ENCODE results near the gene OGFR.

The OGFR gene

GRCh38 chr20:62770111-62770910 is 34.3 kb upstream of the OGFR start:
- DNase-seq: no peak

- no peak for DNase-seq
Measured at GRCh38 chr20:62770916-62771315, 33.7 kb upstream of the OGFR start.

- DNase-seq: no peak
Measured at GRCh38 chr20:62771396-62772102, 33.1 kb upstream of the OGFR start.

- no peak for DNase-seq
Measured at GRCh38 chr20:62772103-62772611, 32.5 kb upstream of the OGFR start.

- no peak for DNase-seq
Measured at GRCh38 chr20:62772619-62772989, 32.0 kb upstream of the OGFR start.

DNA sequence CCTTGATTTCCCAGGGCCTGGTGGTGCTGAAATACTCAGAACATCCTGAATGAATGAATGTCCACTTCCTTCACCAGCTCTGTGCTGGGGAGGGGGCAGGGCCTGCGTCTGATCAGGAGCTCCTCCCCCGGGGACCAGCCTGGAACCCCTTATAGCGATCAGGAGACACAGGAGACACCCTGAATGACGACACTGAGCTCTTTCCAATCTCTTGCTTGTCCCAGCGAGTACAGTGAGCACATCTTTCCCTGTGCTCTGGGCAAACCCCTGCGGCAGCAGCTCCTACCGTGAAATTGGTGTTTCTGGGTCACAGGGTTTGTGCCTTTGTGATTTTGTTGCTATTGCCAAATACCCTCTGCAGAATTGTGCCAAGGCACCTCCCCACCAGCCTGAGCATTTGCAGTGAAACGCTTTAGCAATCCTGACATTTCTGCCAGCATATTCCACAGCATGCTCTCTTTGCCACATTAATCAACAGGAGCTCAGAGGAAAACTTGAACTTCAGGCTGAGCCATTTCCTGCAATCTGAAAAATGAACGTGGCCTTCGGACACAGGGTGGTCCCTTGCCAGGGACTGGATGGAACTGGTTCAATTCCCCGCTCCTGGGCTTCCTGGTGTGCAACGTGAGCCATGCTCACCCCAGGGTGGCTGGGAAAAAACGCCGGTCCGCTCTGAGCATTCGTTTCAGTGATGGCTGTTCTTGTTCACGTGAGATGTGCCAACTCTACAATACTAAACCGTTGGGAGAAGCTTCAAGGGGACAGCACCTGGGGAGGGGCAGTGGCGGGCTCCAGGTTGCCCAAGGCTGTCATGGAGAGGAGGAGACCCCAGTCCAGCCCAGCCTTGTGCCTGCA is 31.4 kb upstream of the OGFR start:
- DNase-seq: no peak

GRCh38 chr20:62773845-62774714 is 30.6 kb upstream of the OGFR start:
- DNase-seq: no peak

DNA sequence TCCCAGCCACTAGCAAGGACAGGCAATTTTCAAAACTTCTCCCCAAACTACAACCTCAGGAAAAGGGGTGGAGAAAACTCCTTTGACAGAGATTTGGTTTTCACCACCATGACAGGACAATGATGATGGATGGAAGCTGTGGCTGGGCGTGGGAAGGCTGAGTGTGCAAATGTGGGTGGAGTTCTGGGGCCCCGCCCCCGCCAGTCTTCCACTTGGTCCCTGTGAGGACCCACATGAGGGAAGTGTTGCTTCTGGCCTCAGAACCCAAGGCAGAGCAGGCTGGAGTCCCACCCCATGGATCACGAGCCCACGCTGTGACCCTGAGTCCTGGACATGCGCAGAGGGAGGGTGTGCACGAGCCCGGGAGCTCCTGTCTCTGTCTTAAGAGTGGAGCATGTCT is 29.9 kb upstream of the OGFR start:
- DNase-seq: no peak

DNA sequence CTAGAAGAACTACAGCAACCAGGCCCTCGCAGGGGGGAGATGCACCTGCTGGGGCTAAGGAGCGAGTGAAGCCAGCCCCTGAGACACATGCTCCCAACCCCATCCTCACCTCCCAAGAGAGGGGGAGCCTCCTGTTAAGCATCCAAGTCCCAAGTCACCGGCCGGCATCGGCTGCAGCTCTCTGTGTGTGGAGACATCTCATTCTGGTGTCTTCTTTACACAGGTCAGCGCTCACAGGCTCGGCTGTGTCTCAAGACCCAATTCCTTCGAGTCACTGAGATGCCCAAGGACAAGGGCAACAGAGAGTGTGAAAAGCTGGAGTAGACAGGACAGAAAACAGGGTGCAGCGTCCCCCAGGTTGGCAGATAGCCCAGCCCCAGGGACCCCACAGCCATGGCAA is 29.4 kb upstream of the OGFR start:
- no peak for DNase-seq

DNA sequence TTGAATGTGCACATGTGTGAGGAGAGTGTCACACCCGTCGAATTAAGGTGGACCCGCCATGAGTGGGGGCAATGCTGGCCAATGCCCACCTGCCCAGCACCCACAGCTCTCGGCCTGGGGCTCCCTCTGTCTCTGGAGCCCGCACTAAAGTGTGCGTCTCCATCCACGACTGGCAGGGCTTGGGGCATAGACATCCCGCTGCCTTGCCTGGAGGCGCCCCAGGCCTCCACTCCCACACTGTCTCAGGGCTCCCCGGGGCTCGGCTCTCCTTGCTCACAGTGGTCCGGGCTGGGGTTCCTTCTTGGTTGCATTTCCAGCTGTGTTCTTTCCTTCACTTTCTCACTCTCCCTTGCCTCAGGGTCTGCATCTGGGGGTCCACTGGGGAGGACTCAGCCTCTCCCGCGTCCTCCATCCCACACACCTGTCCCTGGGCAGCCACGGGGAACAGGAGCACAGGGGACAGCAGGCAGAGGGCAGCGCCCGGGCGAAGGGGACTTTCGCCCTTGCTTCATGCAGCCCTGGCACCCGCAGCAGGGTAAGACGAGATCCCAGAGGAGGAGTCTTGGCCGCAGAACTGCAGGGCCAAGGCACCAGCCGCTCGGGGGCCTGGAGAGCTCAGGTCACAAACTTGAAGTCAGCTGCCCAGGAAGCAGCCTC is 28.5 kb upstream of the OGFR start:
- no peak for DNase-seq

GRCh38 chr20:62776692-62777527 is 27.7 kb upstream of the OGFR start:
- peak; percentile 75 for DNase-seq

GRCh38 chr20:62777528-62777830 is 27.2 kb upstream of the OGFR start:
- no peak for DNase-seq

- DNase-seq: no peak
Measured at GRCh38 chr20:62778058-62778457, 26.6 kb upstream of the OGFR start.

DNA sequence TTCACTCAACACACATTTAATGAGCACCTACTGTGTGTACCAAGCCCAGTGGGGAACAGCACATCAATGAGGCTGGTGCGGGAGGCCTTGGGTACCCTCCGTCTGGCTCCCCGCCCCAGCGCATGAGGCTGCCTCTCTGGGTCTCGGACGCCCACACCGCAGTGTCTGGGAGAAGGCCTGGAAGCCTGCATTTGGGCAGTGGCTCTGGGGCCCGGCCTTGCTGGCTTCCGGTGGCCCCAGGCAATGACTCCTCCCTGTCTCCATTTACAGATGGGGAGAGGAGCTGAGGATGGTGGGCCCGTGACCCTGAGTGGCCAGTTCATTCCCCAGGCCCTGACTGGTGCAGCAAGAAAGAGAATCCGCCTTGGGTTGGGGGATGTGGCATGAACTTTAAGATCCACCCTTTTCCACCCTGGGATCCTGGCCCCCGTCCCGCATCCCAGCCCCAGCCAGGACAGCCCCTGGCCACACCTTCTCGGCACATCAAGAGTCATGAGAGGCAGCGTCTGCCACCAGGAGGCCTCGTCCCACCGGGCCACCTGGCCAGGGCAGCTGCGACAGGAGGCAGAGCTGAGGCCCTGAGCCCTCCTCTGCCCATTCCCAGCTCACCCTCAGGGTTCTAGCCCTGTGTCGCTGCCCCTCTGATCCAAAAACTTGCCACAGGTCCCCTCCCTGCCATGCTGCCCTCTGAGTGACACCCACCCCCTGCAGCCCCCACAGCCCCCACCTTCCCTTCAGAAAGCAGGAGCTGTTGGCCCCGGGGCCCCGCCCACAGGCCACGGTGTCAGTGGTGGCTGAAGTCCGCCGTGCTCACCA is 25.8 kb upstream of the OGFR start:
- DNase-seq: no peak

- no peak for DNase-seq
Measured at GRCh38 chr20:62779417-62779685, 25.3 kb upstream of the OGFR start.

DNA sequence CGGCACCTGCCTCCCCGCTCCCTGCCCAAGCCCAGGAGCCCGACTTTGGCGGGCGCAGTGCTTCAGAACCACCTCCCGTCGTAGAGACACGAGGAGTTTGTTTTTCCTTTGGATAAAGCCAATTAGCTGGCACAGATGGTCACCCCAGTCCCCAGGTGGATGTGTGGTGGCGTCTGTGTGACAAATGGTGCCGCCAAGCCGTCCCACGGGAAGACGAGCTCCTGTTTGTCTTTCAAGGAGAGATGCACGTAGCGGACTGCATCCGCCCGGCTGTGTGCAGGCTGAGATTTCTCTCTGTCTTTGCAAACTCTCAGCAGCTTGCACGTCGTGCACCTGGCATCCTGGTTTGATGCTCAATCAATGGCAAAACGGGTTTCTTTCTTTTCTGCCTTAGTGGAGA is 24.4 kb upstream of the OGFR start:
- no peak for DNase-seq

DNA sequence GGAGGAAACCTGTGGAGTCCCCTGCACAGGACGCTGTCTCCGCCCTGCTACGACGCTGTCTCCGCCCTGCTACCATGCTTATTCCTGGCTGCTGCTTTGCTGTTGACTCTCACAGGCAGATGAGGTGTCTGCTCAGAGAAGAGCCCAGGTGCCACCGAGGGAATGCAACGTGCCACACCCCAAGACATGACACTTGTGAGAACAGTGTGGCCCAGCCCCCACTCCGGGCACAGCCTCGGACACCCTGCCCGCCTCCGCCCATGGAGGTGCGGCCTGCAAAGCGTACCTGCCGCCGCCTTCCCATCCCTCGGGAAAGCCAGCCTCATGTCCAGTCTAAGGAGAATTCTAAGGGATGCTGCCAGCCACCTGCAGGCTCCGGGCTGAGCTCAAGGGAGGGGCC is 23.9 kb upstream of the OGFR start:
- no peak for DNase-seq

DNA sequence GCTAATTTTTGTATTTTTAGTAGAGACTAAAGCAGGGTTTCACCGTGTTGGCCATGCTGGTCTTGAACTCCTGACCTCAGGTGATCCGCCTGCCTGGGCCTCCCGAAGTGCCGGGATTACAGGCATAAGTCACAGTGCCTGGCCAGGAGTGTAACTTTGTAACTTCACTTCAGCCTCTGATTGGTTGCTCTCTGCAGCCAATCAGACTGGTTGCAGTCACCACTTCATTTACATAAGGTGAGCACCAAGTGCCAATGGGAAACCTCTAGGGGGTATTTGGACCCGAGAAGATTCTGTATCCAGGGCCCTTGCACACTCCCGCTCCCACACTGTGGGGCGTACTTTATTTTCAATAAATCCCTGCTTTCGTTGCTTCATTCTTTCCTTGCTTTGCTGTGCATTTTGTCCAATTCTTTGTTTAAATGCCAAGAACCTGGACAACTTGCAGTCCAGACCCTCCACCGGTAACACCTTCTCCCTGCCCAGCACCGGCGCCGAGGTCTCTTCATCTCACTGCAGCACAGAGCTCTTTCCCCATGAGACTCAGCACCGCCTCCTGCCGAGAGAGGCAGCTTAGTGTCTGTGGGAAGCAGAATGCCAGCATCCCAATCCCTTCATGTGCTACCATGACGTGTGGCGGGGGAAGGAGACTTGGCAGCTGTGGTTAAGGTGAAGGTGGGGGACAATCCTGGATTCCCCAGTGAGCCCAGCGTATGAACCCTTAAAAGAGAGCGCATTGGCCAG is 22.3 kb upstream of the OGFR start:
- no peak for DNase-seq

- no peak for DNase-seq
Measured at GRCh38 chr20:62782893-62783278, 21.7 kb upstream of the OGFR start.

DNA sequence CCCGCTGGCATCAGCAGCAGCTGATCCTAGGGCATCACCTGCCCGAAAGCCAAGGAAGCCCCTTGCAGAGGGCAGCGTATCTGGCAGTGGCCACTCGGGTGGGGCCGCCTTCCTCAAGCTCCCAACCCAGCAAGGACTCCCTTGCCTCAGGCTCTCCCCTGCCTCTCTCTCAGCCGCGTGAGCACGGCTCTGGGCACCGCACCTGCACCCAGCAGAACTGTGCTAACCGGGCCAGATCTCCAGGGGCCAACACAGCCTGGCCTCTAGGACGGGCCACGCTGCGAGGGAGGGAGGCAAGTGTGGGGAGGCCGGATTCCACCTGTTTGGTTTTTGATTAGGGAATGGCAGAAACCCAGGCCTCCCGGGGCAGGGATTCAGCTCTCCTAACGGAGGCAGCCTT is 20.1 kb upstream of the OGFR start:
- DNase-seq: no peak

Data from stimulated activated CD8-positive, alpha-beta memory T cell treated with anti-CD3 and anti-CD28 coated beads, Interleukin-4, amount 100 ng/mL, for 48 hours (primary cell).